ENCODE data around the gene DDIT4. TPM values are rescaled to one million over a fixed set of nuclear protein-coding genes. Genes with fewer than 3 reads are reported as not detected.

DDIT4 gene
- total RNA-seq, 4 donors from 2014 or later: 274 to 929 (median 421) TPM

GRCh38 chr10:72239409-72239808 lies 34.3 kb upstream of the DDIT4 start:
- TF ChIP-seq POLR2A (IDR thresholded peaks at IDR 0.05) (no peak), CTCF (IDR thresholded peaks at IDR 0.05) (no peak)
- H3K4me3 ChIP-seq (ENCODE audit: low read depth, poor library complexity, severe bottlenecking): no peak overlapping the region
- WGBS, 2 donors: 30 to 64% methylated on average over 1 of the region's 1 CpG
- intact Hi-C loops (cut with DNase I; ENCODE audit: low total_unique reads): no loop called here
- DNase-seq (ENCODE audit: low spot score in 2 of 2): no peak

GRCh38 chr10:72240371-72240770 lies 33.4 kb upstream of the DDIT4 start:
- no peak for DNase-seq (ENCODE audit: low spot score in 2 of 2)
- intact Hi-C loops (cut with DNase I; ENCODE audit: low total_unique reads): no loop called here
- WGBS, 2 donors: 88 to 95% methylated on average over 7 of the region's 7 CpGs
- H3K4me3 ChIP-seq (ENCODE audit: low read depth, poor library complexity, severe bottlenecking): no peak overlapping the region
- no peak for TF ChIP-seq POLR2A (IDR thresholded peaks at IDR 0.05)
- no peak for TF ChIP-seq CTCF (IDR thresholded peaks at IDR 0.05)

DNA sequence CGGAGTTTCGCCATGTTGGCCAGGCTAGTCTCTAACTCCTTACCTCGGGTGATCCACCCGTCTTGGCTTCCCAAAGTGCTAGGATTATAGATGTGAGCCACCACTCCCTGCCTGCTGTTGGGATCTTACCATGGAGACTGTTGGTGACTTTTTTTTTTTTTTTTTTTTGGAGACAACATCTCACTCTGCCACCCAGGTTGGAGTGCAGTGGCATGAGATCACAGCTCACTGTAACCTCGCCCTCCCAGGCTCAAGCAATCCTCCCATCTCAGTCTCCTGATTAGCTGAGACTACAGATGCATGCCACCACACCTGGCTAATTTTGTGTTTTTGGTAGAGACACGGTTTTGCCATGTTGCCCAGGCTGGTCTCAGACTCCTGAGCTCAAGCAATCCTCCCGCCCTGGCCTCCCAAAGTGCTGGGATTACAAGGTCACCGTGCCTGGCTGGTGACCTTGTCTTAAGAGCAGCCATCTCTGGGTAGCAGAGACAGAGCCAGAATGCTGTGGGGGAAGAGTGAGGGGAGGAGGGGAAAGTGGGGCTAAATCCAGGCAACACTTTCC lies 32.0 kb upstream of the DDIT4 start:
- no peak overlapping the region for H3K4me3 ChIP-seq (ENCODE audit: low read depth, poor library complexity, severe bottlenecking)
- DNase-seq (ENCODE audit: low spot score in 2 of 2): no peak
- 82 to 87% methylated on average over 8 of the region's 8 CpGs for WGBS, 2 donors
- intact Hi-C loops (cut with DNase I; ENCODE audit: low total_unique reads): no loop called here
- TF ChIP-seq CTCF (IDR thresholded peaks at IDR 0.05) (no peak), POLR2A (IDR thresholded peaks at IDR 0.05) (no peak)

- 51 to 59% methylated on average over 4 of the region's 4 CpGs for WGBS, 2 donors
- peak; percentile 74 to 92 for DNase-seq (ENCODE audit: low spot score in 2 of 2)
- TF ChIP-seq CTCF (IDR thresholded peaks at IDR 0.05): no peak
- TF ChIP-seq POLR2A (IDR thresholded peaks at IDR 0.05): no peak
- H3K4me3 ChIP-seq (ENCODE audit: low read depth, poor library complexity, severe bottlenecking): no peak overlapping the region
- intact Hi-C loops (cut with DNase I; ENCODE audit: low total_unique reads): no loop called here
Observed at GRCh38 chr10:72242675-72243074, 31.0 kb upstream of the DDIT4 start.

DNA sequence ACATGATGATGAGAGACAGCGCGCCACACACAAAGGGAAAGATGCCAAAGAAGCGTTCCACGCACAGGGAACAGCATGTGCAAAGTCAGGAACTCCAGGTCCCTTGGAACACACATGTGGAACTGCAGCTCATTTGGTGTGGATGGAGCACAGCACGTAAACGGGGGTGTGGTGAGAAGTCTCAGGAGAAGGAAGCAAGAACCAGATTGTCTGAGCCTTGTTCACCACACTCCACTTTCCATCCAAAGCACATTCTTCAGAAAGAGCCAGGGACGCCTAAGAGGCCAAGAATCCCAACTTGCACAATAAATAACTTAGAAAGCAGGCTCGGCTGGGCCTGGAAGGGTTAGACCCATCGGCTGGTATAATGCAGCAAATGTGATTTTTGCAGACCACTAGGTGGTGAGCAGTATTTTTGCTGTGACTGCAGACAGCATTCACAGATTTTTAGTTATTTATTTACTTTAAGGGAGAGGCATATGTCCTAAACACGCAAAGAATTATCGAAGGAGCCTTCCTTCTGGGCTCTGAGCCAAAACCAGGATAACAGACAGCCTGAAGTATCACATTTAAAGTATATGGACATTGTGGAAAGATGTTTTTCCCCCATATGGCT lies 29.8 kb upstream of the DDIT4 start:
- WGBS, 2 donors: 48 to 53% methylated on average over 11 of the region's 11 CpGs
- intact Hi-C loops (cut with DNase I; ENCODE audit: low total_unique reads): no loop called here
- TF ChIP-seq CTCF (IDR thresholded peaks at IDR 0.05) (no peak), POLR2A (IDR thresholded peaks at IDR 0.05) (no peak)
- no peak overlapping the region for H3K4me3 ChIP-seq (ENCODE audit: low read depth, poor library complexity, severe bottlenecking)
- peak; percentile 91 to 94 for DNase-seq (ENCODE audit: low spot score in 2 of 2)

- 57 to 69% methylated on average over 5 of the region's 5 CpGs for WGBS, 2 donors
- H3K4me3 ChIP-seq (ENCODE audit: low read depth, poor library complexity, severe bottlenecking): no peak overlapping the region
- intact Hi-C loops (cut with DNase I; ENCODE audit: low total_unique reads): no loop called here
- no peak for TF ChIP-seq CTCF (IDR thresholded peaks at IDR 0.05)
- TF ChIP-seq POLR2A (IDR thresholded peaks at IDR 0.05): no peak
- no peak for DNase-seq (ENCODE audit: low spot score in 2 of 2)
Observed at GRCh38 chr10:72244573-72245038, 29.1 kb upstream of the DDIT4 start.

All from lower leg skin (tissue), 4 donors.